Osteocyte (in vitro differentiated cells): Measurements from ENCODE around the gene EPS15. TPM values are rescaled to one million over a fixed set of nuclear protein-coding genes. Genes with fewer than 3 reads are reported as not detected.
"Not testable (repeated sequence)": the region's sequence is repeated elsewhere in the genome, so short reads cannot be mapped to it uniquely, and the experiment has no call there.

ENCODE experiments used
- DNase-seq: peaks from one replicate; pipeline ENCODE4 v3.0.0; 2021; ENCODE audit warnings: mixed read lengths; ENCODE audit not compliant: unreplicated experiment; ENCODE audit errors: extremely low spot score
- H3K27ac Mint-ChIP-seq: one replicate; pipeline ENCODE4 v1.8.0; 2021; ENCODE audit warnings: mild to moderate bottlenecking, mixed read lengths; ENCODE audit not compliant: unreplicated experiment
- H3K27me3 Mint-ChIP-seq: one replicate; pipeline ENCODE4 v1.8.0; 2021; ENCODE audit warnings: mixed read lengths; ENCODE audit not compliant: unreplicated experiment
- H3K36me3 Mint-ChIP-seq: one replicate; pipeline ENCODE4 v1.8.0; 2021; ENCODE audit warnings: mixed read lengths; ENCODE audit not compliant: unreplicated experiment
- H3K4me1 Mint-ChIP-seq: one replicate; pipeline ENCODE4 v1.8.0; 2021; ENCODE audit warnings: mixed read lengths; ENCODE audit not compliant: unreplicated experiment
- H3K4me3 Mint-ChIP-seq: one replicate; pipeline ENCODE4 v1.8.0; 2021; ENCODE audit warnings: mild to moderate bottlenecking, moderate library complexity, mixed read lengths; ENCODE audit not compliant: unreplicated experiment
- H3K9me3 Mint-ChIP-seq: one replicate; pipeline ENCODE4 v1.8.0; 2021; ENCODE audit warnings: mixed read lengths; ENCODE audit not compliant: unreplicated experiment
- total RNA-seq: library from RNA; stranded (reverse); gene quantifications from 2 replicates; pipeline ENCODE4 v1.2.1, GENCODE V29; 2021
- TF ChIP-seq, protein P1 (sequence below): fragments of 200-600 bp; sonication (generic); IDR thresholded peaks from 2 replicates; pipeline ENCODE4 v1.5.0; 2021; ENCODE audit warnings: antibody characterized with exemption, mild to moderate bottlenecking, moderate library complexity

The EPS15 gene
- total RNA-seq, 1 donor from 2014 or later: 62.4 TPM

DNA sequence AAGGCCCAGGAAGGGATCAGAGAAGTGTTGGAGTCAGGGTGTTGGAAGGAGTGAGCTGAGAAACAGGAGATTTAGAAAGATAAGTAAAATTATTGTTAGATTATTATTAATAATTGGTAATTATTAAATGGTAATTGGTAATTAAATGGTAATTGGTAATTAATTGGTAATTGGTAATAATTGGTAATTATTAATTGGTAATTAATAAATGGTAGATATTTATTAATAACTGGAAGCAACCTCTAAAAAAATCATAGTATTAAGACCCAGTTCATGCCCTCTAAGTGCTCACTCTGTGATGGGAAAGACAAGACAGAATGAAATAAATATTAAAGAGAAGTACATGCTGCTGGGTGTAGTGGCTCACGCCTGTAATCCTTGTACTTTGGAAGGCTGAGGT is 13.8 kb upstream of the EPS15 start:
- no peak for DNase-seq
- Mint-ChIP-seq H3K9me3 (no peaks in the 10 kb centered on the region), H3K27me3 (no peaks in the 10 kb centered on the region), H3K4me3 (no peak overlapping the region), H3K27ac (no peak overlapping the region), H3K4me1 (peaks cover 8% of the 10 kb centered on the region), H3K36me3 (no peaks in the 10 kb centered on the region)
- TF ChIP-seq, protein P1, sequence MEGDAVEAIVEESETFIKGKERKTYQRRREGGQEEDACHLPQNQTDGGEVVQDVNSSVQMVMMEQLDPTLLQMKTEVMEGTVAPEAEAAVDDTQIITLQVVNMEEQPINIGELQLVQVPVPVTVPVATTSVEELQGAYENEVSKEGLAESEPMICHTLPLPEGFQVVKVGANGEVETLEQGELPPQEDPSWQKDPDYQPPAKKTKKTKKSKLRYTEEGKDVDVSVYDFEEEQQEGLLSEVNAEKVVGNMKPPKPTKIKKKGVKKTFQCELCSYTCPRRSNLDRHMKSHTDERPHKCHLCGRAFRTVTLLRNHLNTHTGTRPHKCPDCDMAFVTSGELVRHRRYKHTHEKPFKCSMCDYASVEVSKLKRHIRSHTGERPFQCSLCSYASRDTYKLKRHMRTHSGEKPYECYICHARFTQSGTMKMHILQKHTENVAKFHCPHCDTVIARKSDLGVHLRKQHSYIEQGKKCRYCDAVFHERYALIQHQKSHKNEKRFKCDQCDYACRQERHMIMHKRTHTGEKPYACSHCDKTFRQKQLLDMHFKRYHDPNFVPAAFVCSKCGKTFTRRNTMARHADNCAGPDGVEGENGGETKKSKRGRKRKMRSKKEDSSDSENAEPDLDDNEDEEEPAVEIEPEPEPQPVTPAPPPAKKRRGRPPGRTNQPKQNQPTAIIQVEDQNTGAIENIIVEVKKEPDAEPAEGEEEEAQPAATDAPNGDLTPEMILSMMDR: no peak

- not testable (repeated sequence) for DNase-seq, H3K4me3 Mint-ChIP-seq, H3K27me3 Mint-ChIP-seq, H3K9me3 Mint-ChIP-seq, H3K4me1 Mint-ChIP-seq, H3K36me3 Mint-ChIP-seq, H3K27ac Mint-ChIP-seq
Observed at GRCh38 chr1:51530447-51530846, 11.4 kb upstream of the EPS15 start.

GRCh38 chr1:51527144-51527543 is 8.1 kb upstream of the EPS15 start:
- no peaks in the 10 kb centered on the region for H3K4me1 Mint-ChIP-seq
- no peak for DNase-seq
- H3K27me3 Mint-ChIP-seq: no peaks in the 10 kb centered on the region
- TF ChIP-seq, protein P1: no peak
- H3K36me3 Mint-ChIP-seq: no peaks in the 10 kb centered on the region
- no peak overlapping the region for H3K4me3 Mint-ChIP-seq
- H3K27ac Mint-ChIP-seq: no peak overlapping the region
- H3K9me3 Mint-ChIP-seq: no peaks in the 10 kb centered on the region

GRCh38 chr1:51526248-51526647 is 7.2 kb upstream of the EPS15 start:
- H3K4me1 Mint-ChIP-seq: no peaks in the 10 kb centered on the region

GRCh38 chr1:51525295-51525694 is 6.2 kb upstream of the EPS15 start:
- TF ChIP-seq, protein P1: no peak
- Mint-ChIP-seq H3K9me3 (no peaks in the 10 kb centered on the region), H3K4me3 (no peak overlapping the region), H3K27ac (no peak overlapping the region), H3K36me3 (no peaks in the 10 kb centered on the region), H3K27me3 (no peaks in the 10 kb centered on the region), H3K4me1 (no peaks in the 10 kb centered on the region)
- DNase-seq: no peak

More at GRCh38 chr1:51526248-51526647, 7.2 kb upstream of the EPS15 start:
- Mint-ChIP-seq H3K27me3 (no peaks in the 10 kb centered on the region), H3K36me3 (no peaks in the 10 kb centered on the region), H3K4me3 (no peak overlapping the region), H3K9me3 (no peaks in the 10 kb centered on the region), H3K27ac (no peak overlapping the region)
- DNase-seq: no peak
- TF ChIP-seq, protein P1: no peak

DNA sequence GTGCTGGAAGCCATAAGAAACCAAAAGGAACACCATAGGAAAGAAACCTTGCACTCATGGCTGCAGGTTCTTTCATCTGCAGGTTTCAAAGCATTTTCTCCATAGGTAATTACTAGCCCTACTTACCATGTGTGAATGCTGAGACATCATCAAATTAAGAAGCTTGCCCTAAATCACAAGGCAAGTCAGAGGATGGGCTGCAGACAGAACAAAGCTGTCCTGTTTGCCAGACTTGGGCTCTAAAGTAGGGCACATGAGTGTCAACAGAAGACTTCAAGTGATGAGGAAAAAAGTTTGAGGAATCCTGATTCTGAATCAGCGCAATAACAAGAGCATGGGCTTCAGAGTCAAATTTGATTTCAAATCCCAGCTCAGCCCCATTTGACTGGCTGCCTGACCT is 5.8 kb upstream of the EPS15 start:
- Mint-ChIP-seq H3K27me3 (no peaks in the 10 kb centered on the region), H3K27ac (no peak overlapping the region), H3K36me3 (no peaks in the 10 kb centered on the region), H3K9me3 (no peaks in the 10 kb centered on the region), H3K4me3 (no peak overlapping the region), H3K4me1 (no peaks in the 10 kb centered on the region)
- DNase-seq: no peak
- TF ChIP-seq, protein P1: no peak
